ENCODE data around the gene LY6G6D. TPM values are rescaled to one million over a fixed set of nuclear protein-coding genes. Genes with fewer than 3 reads are reported as not detected.

LY6G6D gene
- total RNA-seq, 1 experiment from 2014 or later = not detected

- H2AFZ ChIP-seq (ENCODE audit: low read length) = peak overlapping the region; percentile 69
- DNase-seq (no peak), ATAC-seq (no peak)
- H3K27me3 ChIP-seq (ENCODE audit: low read length) = no peaks in the 10 kb centered on the region
- H3F3A ChIP-seq (ENCODE audit: low read length, unreplicated experiment) = no peaks in the 10 kb centered on the region
- peak overlapping the region; percentile 92 for H3K4me3 ChIP-seq (ENCODE audit: low read length)
- intact Hi-C loops (cut with micrococcal nuclease) = loop anchor here (5.0 kb wide), 1 partner anchor 119 kb away; the partner anchor contains the start of genes ATP6V1G2 and NFKBIL1
- peaks cover 42% of the 10 kb centered on the region for H3K36me3 ChIP-seq (ENCODE audit: low read depth, low read length)
- H3K4me1 ChIP-seq (ENCODE audit: insufficient read depth, low read length) = peaks cover 22% of the 10 kb centered on the region
- peak overlapping the region; percentile 99 for H3K4me2 ChIP-seq (ENCODE audit: low read length)
- TF ChIP-seq EZH2 (IDR thresholded peaks at IDR 0.05; ENCODE audit: low read length, unreplicated experiment) (no peak), EZH2phosphoT487 (IDR thresholded peaks at IDR 0.05; ENCODE audit: borderline replicate concordance, low read length) (no peak)
- TF ChIP-seq, protein P1, sequence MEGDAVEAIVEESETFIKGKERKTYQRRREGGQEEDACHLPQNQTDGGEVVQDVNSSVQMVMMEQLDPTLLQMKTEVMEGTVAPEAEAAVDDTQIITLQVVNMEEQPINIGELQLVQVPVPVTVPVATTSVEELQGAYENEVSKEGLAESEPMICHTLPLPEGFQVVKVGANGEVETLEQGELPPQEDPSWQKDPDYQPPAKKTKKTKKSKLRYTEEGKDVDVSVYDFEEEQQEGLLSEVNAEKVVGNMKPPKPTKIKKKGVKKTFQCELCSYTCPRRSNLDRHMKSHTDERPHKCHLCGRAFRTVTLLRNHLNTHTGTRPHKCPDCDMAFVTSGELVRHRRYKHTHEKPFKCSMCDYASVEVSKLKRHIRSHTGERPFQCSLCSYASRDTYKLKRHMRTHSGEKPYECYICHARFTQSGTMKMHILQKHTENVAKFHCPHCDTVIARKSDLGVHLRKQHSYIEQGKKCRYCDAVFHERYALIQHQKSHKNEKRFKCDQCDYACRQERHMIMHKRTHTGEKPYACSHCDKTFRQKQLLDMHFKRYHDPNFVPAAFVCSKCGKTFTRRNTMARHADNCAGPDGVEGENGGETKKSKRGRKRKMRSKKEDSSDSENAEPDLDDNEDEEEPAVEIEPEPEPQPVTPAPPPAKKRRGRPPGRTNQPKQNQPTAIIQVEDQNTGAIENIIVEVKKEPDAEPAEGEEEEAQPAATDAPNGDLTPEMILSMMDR (conservative IDR thresholded peaks at IDR 0.05; ENCODE audit: low read depth, low read length) = no peak
- H3K9ac ChIP-seq (ENCODE audit: low read length) = peak overlapping the region; percentile 96
- H3K9me2 ChIP-seq (replicated peaks; ENCODE audit: low read length) = no peaks in the 10 kb centered on the region
- peak overlapping the region; percentile 40 for H3K27ac ChIP-seq (ENCODE audit: low read length)
- CTCF ChIA-PET = interaction anchor here (0.6 kb wide), 1 partner anchor 75 kb away, joined by 5 read pairs; no protein-coding TSS in a partner anchor
- H3K79me2 ChIP-seq (ENCODE audit: low read length) = peaks cover 52% of the 10 kb centered on the region
- TSS peak; percentile 44 for BruUV-seq (replicated peaks)
- POLR2A ChIA-PET (ENCODE audit: unreplicated experiment) = interaction anchor here (0.7 kb wide), 1 partner anchor 55 kb away, joined by 6 read pairs; the partner anchor contains the start of gene LY6G6C
- no peaks in the 10 kb centered on the region for H4K20me1 ChIP-seq (ENCODE audit: low read length)
- H3K9me3 ChIP-seq (ENCODE audit: low read length) = no peaks in the 10 kb centered on the region
Measured at GRCh38 chr6:31666337-31666965, 48.7 kb upstream of the LY6G6D start.

DNA sequence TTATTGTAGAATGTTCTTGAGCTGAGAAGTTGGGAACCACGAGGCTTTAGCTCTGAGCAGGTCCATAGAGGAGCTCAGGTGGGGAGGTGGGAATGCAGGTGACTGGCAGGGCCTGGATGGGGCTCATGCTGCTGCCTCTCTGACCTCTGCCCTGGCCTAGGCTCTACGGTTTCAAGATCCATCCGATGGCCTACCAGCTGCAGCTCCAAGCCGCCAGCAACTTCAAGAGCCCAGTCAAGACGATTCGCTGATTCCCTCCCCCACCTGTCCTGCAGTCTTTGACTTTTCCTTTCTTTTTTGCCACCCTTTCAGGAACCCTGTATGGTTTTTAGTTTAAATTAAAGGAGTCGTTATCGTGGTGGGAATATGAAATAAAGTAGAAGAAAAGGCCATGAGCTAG, 45.5 kb upstream of the LY6G6D start, which contains the start of gene LY6G5B:
LY6G5B (plus strand) TSS at position 301 of the 400 bp plus-strand sequence. CDS start 975 bp downstream, outside the sequence.
- BruUV-seq (replicated peaks) = no TSS peak
- ChIA-PET POLR2A (ENCODE audit: unreplicated experiment) (no interaction called here), CTCF (no interaction called here)
- Histone ChIP-seq H3F3A (ENCODE audit: low read length, unreplicated experiment) (no peaks in the 10 kb centered on the region), H3K9me2 (replicated peaks; ENCODE audit: low read length) (no peaks in the 10 kb centered on the region), H3K36me3 (ENCODE audit: low read depth, low read length) (peaks cover 48% of the 10 kb centered on the region), H3K79me2 (ENCODE audit: low read length) (peaks cover 36% of the 10 kb centered on the region), H4K20me1 (ENCODE audit: low read length) (no peaks in the 10 kb centered on the region), H3K9ac (ENCODE audit: low read length) (no peak within 1 kb of the TSS), H3K4me2 (ENCODE audit: low read length) (no peak within 1 kb of the TSS), H3K27ac (ENCODE audit: low read length) (no peak within 1 kb of the TSS), H3K4me3 (ENCODE audit: low read length) (no peak within 1 kb of the TSS), H3K27me3 (ENCODE audit: low read length) (no peaks in the 10 kb centered on the region), H3K9me3 (ENCODE audit: low read length) (no peaks in the 10 kb centered on the region), H2AFZ (ENCODE audit: low read length) (no peak within 1 kb of the TSS), H3K4me1 (ENCODE audit: insufficient read depth, low read length) (peaks cover 5% of the 10 kb centered on the region)
- no peak for DNase-seq
- ATAC-seq = no peak
- TF ChIP-seq EZH2phosphoT487 (IDR thresholded peaks at IDR 0.05; ENCODE audit: borderline replicate concordance, low read length) = no peak
- TF ChIP-seq, protein P1 (conservative IDR thresholded peaks at IDR 0.05; ENCODE audit: low read depth, low read length) = no peak
- no peak for TF ChIP-seq EZH2 (IDR thresholded peaks at IDR 0.05; ENCODE audit: low read length, unreplicated experiment)
- intact Hi-C loops (cut with micrococcal nuclease) = loop anchor here (5.0 kb wide), 1 partner anchor 122 kb away; the partner anchor contains the start of genes ATP6V1G2 and NFKBIL1

All from PC-3 (cell line).